Subcutaneous abdominal adipose tissue (tissue), 5 donors: Measurements from ENCODE around the gene MRPL20.

ENCODE experiments used
- H3K27ac ChIP-seq: one replicate; pipeline ENCODE4 v1.7.0; 2013; ENCODE audit warnings: low read depth, mild to moderate bottlenecking, inconsistent platforms, low read length, moderate library complexity
- H3K27me3 ChIP-seq, 5 donors: one replicate each; pipeline ENCODE4 v1.7.0; 2013; ENCODE audit warnings: low read length in 5 of 5, inconsistent platforms in 1 of 5; ENCODE audit not compliant: control insufficient read depth in 5 of 5, insufficient read depth in 4 of 5
- H3K36me3 ChIP-seq, 5 donors: one replicate each; pipeline ENCODE4 v1.7.0; 2013; ENCODE audit warnings: low read length in 5 of 5; ENCODE audit not compliant: control insufficient read depth in 5 of 5, insufficient read depth in 5 of 5
- H3K4me1 ChIP-seq, 5 donors: one replicate each; pipeline ENCODE4 v1.7.0; 2013; ENCODE audit warnings: low read length in 5 of 5, mild to moderate bottlenecking in 3 of 5, moderate library complexity in 1 of 5; ENCODE audit not compliant: control insufficient read depth in 5 of 5, insufficient read depth in 5 of 5
- H3K4me3 ChIP-seq, 5 donors: one replicate each; pipeline ENCODE4 v1.7.0; 2013; ENCODE audit warnings: low read length in 5 of 5, low read depth in 1 of 5
- H3K9ac ChIP-seq, 5 donors: one replicate each; pipeline ENCODE4 v1.7.0; 2013; ENCODE audit warnings: low read length in 5 of 5, mild to moderate bottlenecking in 4 of 5, moderate library complexity in 3 of 5
- H3K9me3 ChIP-seq, 5 donors: one replicate each; pipeline ENCODE4 v1.7.0; 2013; ENCODE audit warnings: low read length in 5 of 5; ENCODE audit not compliant: control insufficient read depth in 5 of 5
- donor health status: healthy.
- donor health status: healthy.
- donor health status: healthy.
- donor health status: healthy.
- donor health status: healthy.

Gene MRPL20

GRCh38 chr1:1357871-1358432 is 49.1 kb downstream of the MRPL20 start:
- H3K36me3 ChIP-seq = peaks cover 0 to 14% (median 14%) of the 10 kb centered on the region in 5 donors
- peaks cover 3 to 79% (median 76%) of the 10 kb centered on the region in 5 donors for H3K4me1 ChIP-seq
- H3K9ac ChIP-seq = peak overlapping the region; percentile 48 to 84 (median 74)
- peaks cover 0 to 16% (median 0%) of the 10 kb centered on the region in 5 donors for H3K27me3 ChIP-seq
- H3K9me3 ChIP-seq = no peaks in the 10 kb centered on the region
- peak overlapping the region; percentile 56 to 84 (median 75) for H3K4me3 ChIP-seq
- peak overlapping the region; percentile 84 for H3K27ac ChIP-seq

GRCh38 chr1:1356796-1357401 is 50.2 kb downstream of the MRPL20 start:
- Histone ChIP-seq H3K27me3 (peaks cover 0 to 16% (median 0%) of the 10 kb centered on the region in 5 donors), H3K27ac (peak overlapping the region; percentile 84), H3K9ac (peak overlapping the region in 4 of 5 donors; percentile 70 to 84 (median 78))

GRCh38 chr1:1356166-1356795 is 50.8 kb downstream of the MRPL20 start:
- Histone ChIP-seq H3K9ac (no peak overlapping the region), H3K36me3 (peaks cover 0 to 18% (median 15%) of the 10 kb centered on the region in 5 donors), H3K4me1 (peaks cover 10 to 85% (median 81%) of the 10 kb centered on the region in 5 donors), H3K27me3 (peaks cover 0 to 16% (median 0%) of the 10 kb centered on the region in 5 donors), H3K4me3 (peak overlapping the region in 4 of 5 donors; percentile 56 to 78 (median 73)), H3K27ac (peak overlapping the region; percentile 84), H3K9me3 (no peaks in the 10 kb centered on the region)

More at GRCh38 chr1:1356796-1357401, 50.2 kb downstream of the MRPL20 start:
- peak overlapping the region in 4 of 5 donors; percentile 56 to 78 (median 73) for H3K4me3 ChIP-seq
- peaks cover 10 to 85% (median 81%) of the 10 kb centered on the region in 5 donors for H3K4me1 ChIP-seq
- peaks cover 0 to 18% (median 15%) of the 10 kb centered on the region in 5 donors for H3K36me3 ChIP-seq
- no peaks in the 10 kb centered on the region for H3K9me3 ChIP-seq

- Histone ChIP-seq H3K4me1 (peaks cover 8 to 76% (median 73%) of the 10 kb centered on the region in 5 donors), H3K9ac (no peak overlapping the region), H3K4me3 (no peak overlapping the region), H3K27me3 (peaks cover 0 to 16% (median 0%) of the 10 kb centered on the region in 5 donors), H3K27ac (no peak overlapping the region), H3K9me3 (no peaks in the 10 kb centered on the region), H3K36me3 (peaks cover 0 to 18% (median 15%) of the 10 kb centered on the region in 5 donors)
Measured at GRCh38 chr1:1355416-1355815, 51.7 kb downstream of the MRPL20 start.

GRCh38 chr1:1354271-1355247 is 52.5 kb downstream of the MRPL20 start:
- H3K27ac ChIP-seq = no peak overlapping the region
- H3K4me1 ChIP-seq = peaks cover 8 to 68% (median 64%) of the 10 kb centered on the region in 5 donors
- H3K9me3 ChIP-seq = no peaks in the 10 kb centered on the region
- no peak overlapping the region for H3K4me3 ChIP-seq
- peaks cover 0 to 16% (median 0%) of the 10 kb centered on the region in 5 donors for H3K27me3 ChIP-seq
- H3K36me3 ChIP-seq = peaks cover 0 to 18% (median 15%) of the 10 kb centered on the region in 5 donors
- no peak overlapping the region for H3K9ac ChIP-seq

- Histone ChIP-seq H3K4me3 (no peak overlapping the region), H3K9ac (no peak overlapping the region), H3K4me1 (peaks cover 8 to 61% (median 54%) of the 10 kb centered on the region in 5 donors), H3K27me3 (peaks cover 0 to 11% (median 0%) of the 10 kb centered on the region in 5 donors), H3K9me3 (no peaks in the 10 kb centered on the region), H3K27ac (no peak overlapping the region), H3K36me3 (peaks cover 0 to 18% (median 15%) of the 10 kb centered on the region in 5 donors)
Measured at GRCh38 chr1:1353389-1354151, 53.5 kb downstream of the MRPL20 start.

GRCh38 chr1:1352786-1353388 is 54.2 kb downstream of the MRPL20 start:
- H3K9ac ChIP-seq = peak overlapping the region in 1 of 5 donors; percentile 41
- no peak overlapping the region for H3K27ac ChIP-seq
- peaks cover 8 to 61% (median 54%) of the 10 kb centered on the region in 5 donors for H3K4me1 ChIP-seq
- H3K36me3 ChIP-seq = peaks cover 0 to 18% (median 15%) of the 10 kb centered on the region in 5 donors
- H3K27me3 ChIP-seq = peaks cover 0 to 11% (median 0%) of the 10 kb centered on the region in 5 donors
- peak overlapping the region in 1 of 5 donors; percentile 29 for H3K4me3 ChIP-seq
- no peaks in the 10 kb centered on the region for H3K9me3 ChIP-seq
